IgD-negative memory B cell (primary cell): ENCODE data around the gene HIPK2. TPM values are rescaled to one million over a fixed set of nuclear protein-coding genes. Genes with fewer than 3 reads are reported as not detected.
"Not testable (repeated sequence)": the region's sequence is repeated elsewhere in the genome, so short reads cannot be mapped to it uniquely, and the experiment has no call there.

Experiments used
- H3K27ac Mint-ChIP-seq, 3 donors: one replicate each; pipeline ENCODE4 v1.8.0; 2020 to 2022; ENCODE audit warnings: mild to moderate bottlenecking in 3 of 3, mixed read lengths in 3 of 3, moderate library complexity in 1 of 3
- H3K27me3 Mint-ChIP-seq: one replicate; pipeline ENCODE4 v1.8.0; 2021; ENCODE audit warnings: mixed read lengths
- H3K36me3 Mint-ChIP-seq: one replicate; pipeline ENCODE4 v1.8.0; 2020; ENCODE audit warnings: mild to moderate bottlenecking, mixed read lengths
- H3K4me1 Mint-ChIP-seq, 3 donors: one replicate each; pipeline ENCODE4 v1.8.0; 2020 to 2022; ENCODE audit warnings: mixed read lengths in 3 of 3, mild to moderate bottlenecking in 1 of 3
- H3K4me3 Mint-ChIP-seq, 4 donors: one replicate each; pipeline ENCODE4 v1.8.0; 2020 to 2022; ENCODE audit warnings: mild to moderate bottlenecking in 4 of 4, mixed read lengths in 4 of 4, moderate library complexity in 3 of 4
- H3K9me3 Mint-ChIP-seq, 3 donors: one replicate each; pipeline ENCODE4 v1.8.0; 2020 to 2021; ENCODE audit warnings: mixed read lengths in 3 of 3, mild to moderate bottlenecking in 1 of 3
- polyA plus RNA-seq: library from polyadenylated mRNA; unstranded; fragments of 300-500 nt; fragmentation: Illumina TruSeq; gene quantifications from one replicate; pipeline ENCODE4 v1.2.3, GENCODE V29; 2021

HIPK2 gene
- polyA plus RNA-seq, 1 donor from 2014 or later = 5.5 TPM

- Mint-ChIP-seq H3K4me3 (peak overlapping the region in 1 of 4 donors; percentile 12), H3K4me1 (peaks cover 0 to 2% (median 0%) of the 10 kb centered on the region in 3 donors), H3K36me3 (peaks cover 11% of the 10 kb centered on the region), H3K9me3 (no peaks in the 10 kb centered on the region), H3K27me3 (no peaks in the 10 kb centered on the region), H3K27ac (peak overlapping the region in 1 of 3 donors; percentile 19)
These were observed 210.8 kb downstream of the HIPK2 start for GRCh38 chr7:139566736-139567646.

GRCh38 chr7:139566075-139566474, 211.7 kb downstream of the HIPK2 start:
- Mint-ChIP-seq H3K4me3 (no peak overlapping the region), H3K36me3 (peaks cover 11% of the 10 kb centered on the region), H3K27ac (peak overlapping the region in 1 of 3 donors; percentile 18), H3K27me3 (no peaks in the 10 kb centered on the region), H3K4me1 (peaks cover 0 to 2% (median 0%) of the 10 kb centered on the region in 3 donors), H3K9me3 (no peaks in the 10 kb centered on the region)

- Mint-ChIP-seq H3K36me3 (peaks cover 13% of the 10 kb centered on the region), H3K9me3 (peaks cover 0 to 4% (median 0%) of the 10 kb centered on the region in 3 donors), H3K27ac (no peak overlapping the region), H3K4me1 (peaks cover 0 to 2% (median 0%) of the 10 kb centered on the region in 3 donors), H3K4me3 (no peak overlapping the region), H3K27me3 (peaks cover 4% of the 10 kb centered on the region)
These were observed 213.9 kb downstream of the HIPK2 start for GRCh38 chr7:139563856-139564255.

GRCh38 chr7:139562961-139563565, 214.7 kb downstream of the HIPK2 start:
- Mint-ChIP-seq H3K36me3 (peaks cover 13% of the 10 kb centered on the region), H3K9me3 (peaks cover 0 to 4% (median 0%) of the 10 kb centered on the region in 3 donors), H3K4me1 (peaks cover 0 to 2% (median 0%) of the 10 kb centered on the region in 3 donors), H3K4me3 (no peak overlapping the region), H3K27ac (peak overlapping the region in 1 of 3 donors; percentile 2), H3K27me3 (peaks cover 4% of the 10 kb centered on the region)

- Mint-ChIP-seq H3K9me3 (peaks cover 0 to 4% (median 0%) of the 10 kb centered on the region in 3 donors), H3K27ac (peak overlapping the region in 2 of 3 donors; percentile 2 to 30), H3K36me3 (peaks cover 13% of the 10 kb centered on the region), H3K4me1 (peaks cover 0 to 2% (median 0%) of the 10 kb centered on the region in 3 donors), H3K4me3 (no peak overlapping the region), H3K27me3 (peaks cover 4% of the 10 kb centered on the region)
These were observed 215.3 kb downstream of the HIPK2 start for GRCh38 chr7:139562491-139562890.

- Mint-ChIP-seq H3K36me3 (peaks cover 13% of the 10 kb centered on the region), H3K27ac (no peak overlapping the region), H3K4me1 (peaks cover 0 to 2% (median 0%) of the 10 kb centered on the region in 3 donors), H3K4me3 (no peak overlapping the region), H3K9me3 (peaks cover 0 to 4% (median 0%) of the 10 kb centered on the region in 3 donors), H3K27me3 (peaks cover 4% of the 10 kb centered on the region)
These were observed 217.1 kb downstream of the HIPK2 start for GRCh38 chr7:139560678-139561077.

- H3K9me3 Mint-ChIP-seq = peaks cover 0 to 4% (median 0%) of the 10 kb centered on the region in 3 donors
- peak overlapping the region in 1 of 3 donors; percentile 51 for H3K27ac Mint-ChIP-seq
- peaks cover 0 to 2% (median 0%) of the 10 kb centered on the region in 3 donors for H3K4me1 Mint-ChIP-seq
- peaks cover 13% of the 10 kb centered on the region for H3K36me3 Mint-ChIP-seq
- peaks cover 4% of the 10 kb centered on the region for H3K27me3 Mint-ChIP-seq
- no peak overlapping the region for H3K4me3 Mint-ChIP-seq
These were observed 217.6 kb downstream of the HIPK2 start for GRCh38 chr7:139560199-139560598.

- Mint-ChIP-seq H3K4me1 (peaks cover 0 to 2% (median 0%) of the 10 kb centered on the region in 3 donors), H3K4me3 (peak overlapping the region in 1 of 4 donors; percentile 25), H3K36me3 (peaks cover 13% of the 10 kb centered on the region), H3K9me3 (peaks cover 0 to 4% (median 0%) of the 10 kb centered on the region in 3 donors), H3K27me3 (peaks cover 4% of the 10 kb centered on the region), H3K27ac (peak overlapping the region in 1 of 3 donors; percentile 51)
These were observed 218.3 kb downstream of the HIPK2 start for GRCh38 chr7:139559364-139560105.

GRCh38 chr7:139557857-139558581, 219.8 kb downstream of the HIPK2 start:
- peaks cover 6% of the 10 kb centered on the region for H3K27me3 Mint-ChIP-seq
- peak overlapping the region in 1 of 3 donors; percentile 59 for H3K27ac Mint-ChIP-seq
- peaks cover 0 to 4% (median 0%) of the 10 kb centered on the region in 3 donors for H3K9me3 Mint-ChIP-seq
- H3K4me3 Mint-ChIP-seq = no peak overlapping the region
- H3K4me1 Mint-ChIP-seq = peaks cover 0 to 2% (median 0%) of the 10 kb centered on the region in 3 donors
- peaks cover 10% of the 10 kb centered on the region for H3K36me3 Mint-ChIP-seq

GRCh38 chr7:139553991-139554700, 223.7 kb downstream of the HIPK2 start:
- not testable (repeated sequence) for H3K27ac Mint-ChIP-seq, H3K36me3 Mint-ChIP-seq, H3K27me3 Mint-ChIP-seq, H3K4me3 Mint-ChIP-seq, H3K4me1 Mint-ChIP-seq, H3K9me3 Mint-ChIP-seq

GRCh38 chr7:139548302-139549028, 229.3 kb downstream of the HIPK2 start:
- Mint-ChIP-seq H3K27ac (no peak overlapping the region), H3K4me1 (no peaks in the 10 kb centered on the region), H3K9me3 (peaks cover 0 to 2% (median 0%) of the 10 kb centered on the region in 3 donors), H3K27me3 (peaks cover 3% of the 10 kb centered on the region), H3K4me3 (no peak overlapping the region), H3K36me3 (peaks cover 2% of the 10 kb centered on the region)

GRCh38 chr7:139544645-139545044, 233.2 kb downstream of the HIPK2 start:
- no peak overlapping the region for H3K4me3 Mint-ChIP-seq
- peaks cover 0 to 2% (median 0%) of the 10 kb centered on the region in 3 donors for H3K9me3 Mint-ChIP-seq
- no peaks in the 10 kb centered on the region for H3K4me1 Mint-ChIP-seq
- peak overlapping the region in 1 of 3 donors; percentile 62 for H3K27ac Mint-ChIP-seq
- peaks cover 4% of the 10 kb centered on the region for H3K27me3 Mint-ChIP-seq
- H3K36me3 Mint-ChIP-seq = no peaks in the 10 kb centered on the region
